K562 (cell line): ENCODE results near the gene HDLBP.

Source experiments
- EGR1 ChIP-seq: fragments of 450-650 bp; conservative IDR thresholded peaks from 2 replicates; pipeline ENCODE4 v1.6.1; 2017; ENCODE audit warnings: mild to moderate bottlenecking
- EZH2 ChIP-seq: IDR thresholded peaks from 2 replicates; pipeline ENCODE4 v1.6.1; 2012; ENCODE audit warnings: low read depth, mild to moderate bottlenecking, inconsistent platforms, low read length, borderline replicate concordance
- NFYB ChIP-seq: IDR thresholded peaks from 2 replicates; pipeline ENCODE4 v1.6.1; 2011; ENCODE audit warnings: mild to moderate bottlenecking, moderate library complexity; ENCODE audit not compliant: insufficient read length; ENCODE audit errors: extremely low read depth
- TCF7L2 ChIP-seq: fragments of 150-350 bp; IDR thresholded peaks from 2 replicates; pipeline ENCODE4 v1.6.1; 2016; ENCODE audit warnings: low read depth, mild to moderate bottlenecking, low read length, moderate library complexity
- ZBTB26 ChIP-seq: fragments of 450-650 bp; formaldehyde crosslinking; IDR thresholded peaks from 2 replicates; pipeline ENCODE4 v1.4.0; 2022; ENCODE audit warnings: missing genetic modification characterization
- ZNF785 ChIP-seq: fragments of 250-450 bp; sonication (Bioruptor Pico); IDR thresholded peaks from 2 replicates; pipeline ENCODE4 v1.4.0; 2020; ENCODE audit warnings: mild to moderate bottlenecking

DNA sequence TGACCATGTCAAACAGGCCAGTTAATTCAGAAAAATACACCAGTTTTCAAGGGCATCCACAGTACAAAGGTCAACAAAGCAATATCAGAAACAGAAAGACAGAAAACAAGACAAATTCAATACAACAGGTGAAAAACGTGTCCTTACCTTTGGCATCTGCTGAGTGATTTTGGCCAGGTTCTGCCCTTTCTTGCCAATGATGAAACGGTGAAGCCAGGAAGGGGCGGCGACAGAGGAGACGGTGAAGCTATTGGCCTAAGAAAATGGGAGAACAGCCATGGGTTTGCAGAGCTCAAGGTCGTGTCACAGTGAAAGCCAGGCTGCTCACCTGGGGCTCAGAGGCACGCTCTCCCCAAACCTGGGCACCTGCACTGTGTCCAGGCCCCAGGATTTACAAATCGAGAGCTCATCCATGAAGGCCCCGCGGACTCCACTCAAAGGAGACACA lies 60.5 kb downstream of the HDLBP start:
- no peak for TF ChIP-seq ZNF785 (CRISPR knock-in tag)
- TF ChIP-seq EGR1, result no peak
- TF ChIP-seq EZH2, result no peak
- no peak for TF ChIP-seq NFYB
- no peak for TF ChIP-seq TCF7L2
- no peak for TF ChIP-seq ZBTB26 (CRISPR knock-in tag)
